Fibroblast of pulmonary artery (primary cell): ENCODE results near the gene MAST4.

Experiments used
- DNase-seq: peaks from one replicate; pipeline ENCODE4 v3.0.0-alpha.2; 2010; ENCODE audit warnings: low read depth
- H3K4me3 ChIP-seq: replicated peaks from 2 replicates; pipeline ENCODE4 v1.5.1; 2011; ENCODE audit warnings: low read depth, mild to moderate bottlenecking, control low read depth, low read length, moderate library complexity
- CTCF ChIP-seq: IDR thresholded peaks from 2 replicates; pipeline ENCODE4 v1.5.1; 2011; ENCODE audit warnings: mild to moderate bottlenecking, control low read depth, low read length, inconsistent platforms; ENCODE audit errors: missing control alignments

The MAST4 gene

GRCh38 chr5:67000794-67001475, 404.7 kb downstream of the MAST4 start:
- H3K4me3 ChIP-seq = no peak overlapping the region
- TF ChIP-seq CTCF = no peak
- DNase-seq = no peak

DNA sequence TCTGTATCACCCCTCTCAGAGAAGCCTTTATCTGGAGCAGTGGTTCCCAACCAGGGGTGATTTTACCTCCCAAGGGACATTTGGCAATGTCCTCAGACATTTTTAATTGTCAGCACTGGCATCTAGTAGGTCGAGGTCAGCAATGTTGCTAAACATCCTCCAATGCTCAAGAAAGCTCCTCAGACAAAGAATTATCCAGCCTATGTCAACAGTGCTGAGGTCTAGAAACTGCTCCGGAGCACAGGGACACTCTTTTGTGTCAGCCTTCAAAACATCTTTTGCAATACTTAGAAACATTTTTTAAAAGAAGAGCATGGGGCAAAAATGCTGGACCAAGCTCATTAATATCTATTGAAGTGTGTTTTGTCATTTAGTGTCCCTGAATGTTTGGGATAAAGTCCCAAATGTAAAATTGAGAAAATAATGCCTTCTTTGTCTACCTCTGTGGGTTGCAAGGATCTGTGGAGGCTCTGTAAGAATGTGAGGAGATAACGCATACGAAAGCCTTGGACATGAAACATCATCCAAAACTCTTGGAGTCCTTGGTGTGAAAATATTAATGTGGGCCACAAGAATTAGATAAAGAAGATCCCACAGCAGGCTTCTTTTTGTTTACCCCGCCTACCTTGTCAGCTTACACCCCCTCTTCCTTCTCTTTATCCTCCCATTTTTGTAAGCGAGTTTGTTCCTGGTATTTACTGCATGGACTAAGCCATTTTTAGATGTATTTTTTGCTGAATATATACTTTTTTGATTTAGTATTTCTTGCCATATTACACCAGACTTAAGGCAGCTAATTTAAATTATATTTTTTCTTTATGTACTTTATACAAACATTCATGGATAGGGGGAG, 406.9 kb downstream of the MAST4 start:
- no peak for DNase-seq
- no peak for TF ChIP-seq CTCF
- H3K4me3 ChIP-seq = peak overlapping the region; percentile 66

GRCh38 chr5:67003685-67003934, 407.4 kb downstream of the MAST4 start:
- no peak for DNase-seq
- H3K4me3 ChIP-seq = peak overlapping the region; percentile 66
- no peak for TF ChIP-seq CTCF

DNA sequence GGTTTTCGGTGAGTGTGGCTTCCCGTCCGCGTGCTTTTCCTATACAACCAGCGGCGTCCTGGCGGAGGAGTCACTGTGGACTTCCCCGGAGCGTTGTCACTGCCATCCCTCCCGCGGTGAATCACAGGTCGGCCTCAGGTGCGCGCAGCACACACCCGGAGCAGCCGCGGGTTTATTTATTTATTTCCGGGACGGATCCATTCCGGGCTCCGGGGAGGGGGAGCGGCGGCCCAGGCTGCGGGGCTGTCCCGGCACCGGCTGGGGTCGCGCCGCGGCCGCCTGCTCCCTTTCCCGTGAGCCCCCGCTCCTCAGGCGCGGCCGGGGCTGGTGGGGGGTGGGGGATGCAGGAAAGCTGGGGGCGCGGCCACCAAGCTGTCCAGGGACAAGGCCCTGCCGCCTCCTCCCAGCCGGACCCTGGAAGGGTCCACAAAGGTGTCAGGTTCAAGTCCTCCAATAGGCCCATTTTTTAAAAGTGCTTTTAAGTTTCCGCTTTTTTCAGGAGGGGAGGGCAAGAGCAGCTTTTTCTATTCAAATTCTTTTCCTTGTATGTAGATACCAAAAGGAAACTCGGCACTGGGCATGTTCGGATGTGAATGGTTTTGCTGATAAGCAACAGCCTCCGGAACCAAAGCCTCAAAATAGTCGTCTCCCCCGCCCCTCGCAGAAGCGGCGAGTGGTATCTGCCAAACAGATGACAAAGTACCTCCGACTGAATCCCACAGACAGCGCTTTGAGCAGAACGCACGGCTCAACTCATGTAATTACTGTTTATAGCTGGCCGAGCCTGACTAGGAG, 407.9 kb downstream of the MAST4 start:
- TF ChIP-seq CTCF = no peak
- peak; percentile 94 for DNase-seq
- H3K4me3 ChIP-seq = peak overlapping the region; percentile 66

GRCh38 chr5:67004730-67005350, 408.6 kb downstream of the MAST4 start:
- peak overlapping the region; percentile 66 for H3K4me3 ChIP-seq
- DNase-seq = no peak
- TF ChIP-seq CTCF = no peak

DNA sequence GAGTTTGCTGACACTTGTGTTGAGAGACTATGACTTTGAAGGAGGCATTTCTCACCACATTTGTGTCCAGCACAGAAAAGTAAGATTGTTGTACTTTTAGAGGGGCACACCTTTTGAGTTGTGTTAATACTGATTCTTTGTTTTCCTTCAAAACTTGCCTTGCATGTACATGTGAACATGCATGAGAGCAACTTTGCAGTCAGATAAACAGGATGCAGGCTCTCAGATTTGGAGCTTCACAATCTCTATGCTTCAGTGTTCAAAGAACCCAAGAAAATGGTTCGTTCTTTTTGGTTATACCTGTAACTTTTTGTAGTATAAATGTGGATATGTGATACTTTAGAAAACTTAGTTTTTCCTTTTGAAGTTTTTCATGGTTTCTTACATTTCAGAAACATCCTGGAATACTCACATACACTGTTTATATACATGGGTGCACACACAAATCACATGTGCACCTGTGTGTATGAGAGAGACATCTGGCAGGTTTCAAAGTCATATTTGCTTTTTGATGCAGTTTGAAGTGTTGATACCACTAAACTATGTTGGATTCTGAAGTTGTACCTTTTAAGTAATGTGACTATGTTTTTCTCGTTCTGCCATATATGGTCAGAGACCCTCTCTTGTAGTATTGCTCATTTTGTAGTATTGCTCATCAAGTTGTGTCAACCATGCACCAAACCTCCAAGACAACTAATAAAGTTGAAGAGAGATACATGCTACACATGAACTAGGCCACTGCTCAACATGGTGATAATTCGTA, 409.7 kb downstream of the MAST4 start:
- TF ChIP-seq CTCF = no peak
- no peak for DNase-seq
- H3K4me3 ChIP-seq = peak overlapping the region; percentile 66
